ENCODE results near the gene OMA1.
"Not testable (repeated sequence)": the region's sequence is repeated elsewhere in the genome, so short reads cannot be mapped to it uniquely, and the experiment has no call there.

OMA1 gene

DNA sequence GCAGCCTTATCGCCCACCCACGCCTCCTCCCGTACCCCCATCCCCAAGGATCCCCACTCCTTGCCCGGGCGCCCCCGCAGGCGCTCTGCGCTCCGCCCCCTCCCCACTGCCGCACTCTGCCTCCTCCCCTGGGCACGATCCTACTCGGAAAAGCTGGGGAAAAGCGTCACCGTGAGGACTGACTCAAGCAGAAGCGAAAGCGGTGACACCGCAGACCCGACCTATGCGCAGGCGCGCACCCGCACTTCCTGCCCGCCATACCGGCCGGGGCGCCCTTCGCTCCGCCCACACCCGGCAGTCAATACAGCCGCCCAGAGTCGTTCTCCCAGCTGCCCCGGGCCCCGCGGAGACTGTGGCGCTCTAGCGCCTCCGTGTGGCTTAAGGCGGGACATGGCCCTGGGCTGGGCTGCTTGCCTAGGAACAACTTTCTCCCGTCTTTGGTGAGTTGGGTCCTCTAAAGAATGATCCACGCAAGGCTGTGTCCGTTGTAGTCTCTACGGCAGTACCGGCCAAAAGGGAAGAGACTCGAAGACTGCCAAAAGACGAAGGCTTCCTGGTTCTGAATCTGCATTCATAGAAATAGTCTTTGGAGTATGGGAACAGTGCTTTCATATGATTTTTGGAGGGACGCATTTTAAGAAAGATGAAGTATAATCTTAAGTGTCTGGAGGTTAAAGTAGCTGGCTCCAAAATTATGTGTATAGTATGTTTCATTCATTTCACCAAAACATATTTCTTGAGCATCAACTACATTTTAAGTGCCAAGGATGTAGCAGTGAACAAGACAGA, at the start of gene OMA1:
TSS of gene OMA1 (minus strand) at position 207 of the 789 bp plus-strand sequence. CDS start 7,432 bp downstream, outside the sequence.
- peak; percentile 96 to 97 (median 96) for DNase-seq (ENCODE audit: low read depth in 3 of 3)

- DNase-seq (ENCODE audit: low read depth in 3 of 3) = no peak
Measured at GRCh38 chr1:58594546-58594945, 48.0 kb upstream of the OMA1 start.

- no peak for DNase-seq (ENCODE audit: low read depth in 3 of 3)
Measured at GRCh38 chr1:58592522-58593134, 46.1 kb upstream of the OMA1 start.

DNA sequence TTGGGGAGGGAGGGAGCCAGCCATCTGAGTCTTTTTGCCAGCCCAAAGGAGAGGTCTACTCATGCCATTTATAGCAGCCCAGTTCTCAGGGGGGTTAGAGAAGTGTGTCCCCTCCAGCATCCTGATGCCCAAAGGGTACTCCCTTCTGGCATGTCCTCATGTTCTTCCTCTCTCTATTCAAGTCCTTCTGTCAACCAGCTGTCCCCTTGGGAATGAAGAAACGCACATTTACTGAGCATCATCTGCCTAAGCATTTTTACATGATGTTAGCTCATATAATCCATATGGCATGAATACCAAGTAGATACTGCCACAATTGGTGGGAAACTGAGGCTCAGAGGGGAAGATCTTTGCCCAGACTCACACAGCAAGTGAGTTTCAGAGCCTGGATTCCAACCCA, 45.3 kb upstream of the OMA1 start:
- no peak for DNase-seq (ENCODE audit: low read depth in 3 of 3)

GRCh38 chr1:58590019-58590418, 43.5 kb upstream of the OMA1 start:
- DNase-seq (ENCODE audit: low read depth in 3 of 3) = no peak

DNA sequence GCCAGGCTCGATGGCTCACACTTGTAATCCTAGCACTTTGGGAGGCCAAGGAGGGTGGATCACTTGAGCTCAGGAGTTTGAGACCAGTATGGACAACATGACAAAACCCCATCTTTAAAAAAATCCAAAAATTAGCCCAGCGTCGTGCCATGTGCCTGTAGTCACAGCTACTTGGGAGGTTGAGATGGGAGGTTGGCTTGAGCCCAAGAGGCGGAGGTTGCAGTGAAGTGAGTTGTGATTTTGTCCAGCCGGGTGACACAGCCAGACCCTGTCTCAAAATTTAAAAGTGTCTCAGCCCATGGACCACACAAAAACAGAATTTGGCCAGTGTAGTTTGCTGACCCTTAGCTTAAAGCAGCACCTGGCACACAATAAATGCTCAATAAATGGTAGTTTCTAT, 41.9 kb upstream of the OMA1 start:
- no peak for DNase-seq (ENCODE audit: low read depth in 3 of 3)

- no peak for DNase-seq (ENCODE audit: low read depth in 3 of 3)
Measured at GRCh38 chr1:58587667-58588066, 41.1 kb upstream of the OMA1 start.

- no peak for DNase-seq (ENCODE audit: low read depth in 3 of 3)
Measured at GRCh38 chr1:58586271-58586670, 39.7 kb upstream of the OMA1 start.

- no peak for DNase-seq (ENCODE audit: low read depth in 3 of 3)
Measured at GRCh38 chr1:58585581-58586151, 39.1 kb upstream of the OMA1 start.

GRCh38 chr1:58585166-58585565, 38.6 kb upstream of the OMA1 start:
- no peak for DNase-seq (ENCODE audit: low read depth in 3 of 3)

DNA sequence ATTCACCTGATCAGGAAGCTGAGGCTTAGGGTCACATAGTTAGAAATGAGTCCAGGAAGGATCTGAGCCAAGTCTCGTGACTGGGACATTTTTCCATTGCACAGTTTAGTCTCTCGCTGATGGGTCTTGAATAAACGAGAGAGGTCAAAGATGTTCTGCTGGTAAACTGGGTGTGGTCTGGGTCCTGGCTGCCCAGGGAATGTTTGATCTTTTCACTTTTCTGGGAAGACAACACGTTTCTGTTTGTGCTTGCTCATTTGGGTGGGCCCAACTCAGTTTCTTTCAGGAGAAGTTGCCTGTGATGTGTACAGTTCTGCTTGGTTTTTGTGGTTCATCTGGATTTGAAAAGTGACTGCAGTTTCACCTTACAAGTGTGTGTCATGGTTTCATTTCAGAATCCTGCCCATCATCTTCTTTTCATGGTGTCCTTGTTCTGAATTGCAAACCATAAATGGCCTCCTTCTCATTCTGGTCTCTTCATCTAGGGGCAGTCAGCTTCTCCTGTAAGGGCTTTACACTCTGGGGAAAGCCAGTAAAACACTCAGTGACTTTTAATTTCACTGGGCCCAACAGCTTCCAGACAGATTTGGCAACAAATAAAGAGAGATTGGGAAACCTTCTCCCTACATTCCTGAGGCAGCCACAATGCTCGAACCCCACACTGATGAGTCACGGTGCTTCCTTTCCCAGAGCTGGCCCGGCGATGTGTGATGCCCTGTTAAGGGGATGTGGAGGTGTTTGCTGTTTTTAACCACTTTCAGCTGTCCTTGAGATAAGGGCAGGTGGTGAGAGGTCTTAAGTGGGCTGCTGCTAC, 37.8 kb upstream of the OMA1 start:
- no peak for DNase-seq (ENCODE audit: low read depth in 3 of 3)

DNA sequence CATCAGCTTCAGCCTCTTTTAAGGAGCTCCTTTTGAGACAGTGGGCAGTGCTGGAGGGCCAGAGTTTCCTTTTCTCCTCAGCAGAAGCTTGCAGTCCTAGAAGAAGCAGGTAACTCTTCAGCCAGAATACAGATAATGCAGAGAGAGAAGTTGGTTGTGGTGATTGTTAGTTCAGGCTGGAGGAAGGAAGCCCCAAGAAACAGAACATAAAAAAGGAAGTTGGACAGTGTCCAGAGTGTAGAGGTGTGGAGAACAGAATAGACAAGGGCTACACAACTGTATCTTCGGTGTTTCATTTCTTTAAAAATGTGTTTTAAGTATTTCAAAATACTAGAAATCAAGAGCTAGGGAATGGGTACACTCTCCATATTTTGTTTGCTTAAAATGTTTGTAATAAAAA, 37.0 kb upstream of the OMA1 start:
- no peak for DNase-seq (ENCODE audit: low read depth in 3 of 3)

- not testable (repeated sequence) for DNase-seq (ENCODE audit: low read depth in 3 of 3)
Measured at GRCh38 chr1:58582143-58582542, 35.6 kb upstream of the OMA1 start.

DNA sequence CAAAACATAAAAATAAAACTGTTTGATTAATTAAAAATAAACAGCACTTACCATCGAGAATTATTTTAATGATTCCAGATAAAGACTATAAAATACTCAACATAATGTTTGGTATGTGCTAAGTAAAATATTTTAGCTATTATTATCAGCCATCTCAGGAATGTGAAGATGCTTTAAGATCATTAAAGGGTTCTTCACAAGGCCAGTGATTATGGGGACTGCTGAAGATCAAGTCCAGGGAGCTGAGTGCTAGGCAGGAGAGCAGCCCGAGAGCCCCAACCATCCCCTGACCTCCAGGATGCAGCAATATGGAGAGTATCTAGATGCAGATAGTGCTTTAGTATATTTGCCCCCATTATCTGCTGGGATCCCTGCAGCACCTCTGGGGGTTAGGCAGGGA, 35.1 kb upstream of the OMA1 start:
- DNase-seq (ENCODE audit: low read depth in 3 of 3) = no peak

DNA sequence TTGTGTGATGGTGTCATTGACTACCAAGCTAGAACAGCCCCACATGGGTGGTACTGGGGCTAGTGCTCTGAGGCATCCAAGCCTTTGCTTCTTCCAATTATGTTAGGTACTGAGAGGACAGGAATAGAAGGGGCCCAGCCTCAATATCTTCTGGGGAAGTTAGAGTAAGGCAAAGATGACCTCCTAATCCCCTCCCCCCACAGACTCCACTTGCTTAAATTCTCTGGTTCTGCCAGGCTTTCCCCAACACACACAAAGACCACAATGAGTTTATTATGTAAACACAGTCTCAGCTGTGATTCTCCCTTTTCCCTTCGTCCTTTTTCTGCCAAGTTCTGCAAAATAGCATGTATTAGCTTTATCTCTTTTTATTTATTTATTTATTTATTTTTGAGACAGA, 33.7 kb upstream of the OMA1 start:
- no peak for DNase-seq (ENCODE audit: low read depth in 3 of 3)

- no peak for DNase-seq (ENCODE audit: low read depth in 3 of 3)
Measured at GRCh38 chr1:58577654-58578030, 31.1 kb upstream of the OMA1 start.

DNA sequence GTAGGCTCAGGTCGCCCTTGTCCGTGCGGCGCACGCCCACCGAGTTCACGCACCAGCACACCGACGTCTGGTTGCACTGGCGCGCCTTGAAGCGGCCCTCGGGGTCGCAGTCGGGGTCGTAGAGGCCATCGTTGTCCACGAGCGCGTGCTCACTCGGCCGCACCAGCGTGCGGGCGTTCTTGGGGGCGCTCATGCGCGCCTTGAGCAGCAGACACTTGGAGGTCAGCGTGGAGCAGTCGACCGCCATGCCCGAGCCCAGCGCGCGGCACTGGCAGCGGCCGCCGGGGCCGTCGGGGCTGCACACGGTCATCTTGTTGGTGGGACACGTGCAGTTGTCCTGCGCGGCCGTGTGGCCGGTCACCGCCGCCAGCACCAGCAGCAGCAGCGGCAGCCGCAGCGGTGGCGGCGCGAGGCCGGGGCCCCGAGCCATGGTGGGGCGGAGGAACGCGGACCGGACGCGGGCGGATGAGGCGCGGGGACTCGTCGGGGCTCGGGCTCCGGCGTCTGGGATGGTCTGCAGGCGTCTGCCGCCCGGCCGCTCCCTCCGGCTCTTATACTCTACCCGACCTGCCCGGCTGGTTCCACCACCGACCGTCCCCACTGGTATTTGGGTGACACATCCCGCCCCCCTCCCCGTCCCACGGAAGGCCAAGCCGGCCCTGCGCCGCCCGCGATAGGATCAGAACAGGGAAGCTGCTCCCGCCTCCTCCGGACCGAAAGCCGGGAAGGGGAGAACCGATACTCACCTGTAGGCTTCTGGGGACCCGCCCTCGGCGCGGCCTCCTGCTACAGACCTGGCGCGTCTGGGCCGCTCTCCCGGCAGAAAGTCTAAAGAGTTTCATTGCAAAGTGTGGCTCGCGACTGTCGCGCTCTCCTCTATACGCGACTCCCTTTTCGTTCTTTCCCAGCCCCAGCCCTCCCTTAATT, 30.5 kb upstream of the OMA1 start, which contains the start of gene TACSTD2:
TSS of gene TACSTD2 (minus strand) at position 526 of the 927 bp plus-strand sequence. CDS start at position 430, 96 bp downstream.
- DNase-seq (ENCODE audit: low read depth in 3 of 3) = no peak

DNA sequence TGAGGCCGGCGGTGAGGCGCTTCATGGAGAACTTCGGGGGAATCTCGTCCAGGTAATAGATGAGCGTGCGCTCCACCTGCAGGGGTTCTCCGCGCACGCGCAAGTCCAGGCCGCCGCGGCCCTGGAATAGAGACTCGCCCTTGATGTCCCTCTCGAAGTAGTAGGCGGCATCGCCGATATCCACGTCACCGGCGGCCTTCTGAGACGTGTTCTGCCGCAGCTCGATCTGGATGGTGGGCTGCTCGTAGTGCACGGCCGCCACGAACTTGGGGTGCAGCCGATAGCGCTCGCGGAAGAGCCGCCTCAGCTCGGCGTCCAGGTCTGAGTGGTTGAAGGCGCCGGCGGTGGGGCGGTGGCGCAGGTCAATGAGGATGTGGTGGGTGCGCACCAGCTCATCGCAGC, 29.8 kb upstream of the OMA1 start:
- DNase-seq (ENCODE audit: low read depth in 3 of 3) = no peak

DNA sequence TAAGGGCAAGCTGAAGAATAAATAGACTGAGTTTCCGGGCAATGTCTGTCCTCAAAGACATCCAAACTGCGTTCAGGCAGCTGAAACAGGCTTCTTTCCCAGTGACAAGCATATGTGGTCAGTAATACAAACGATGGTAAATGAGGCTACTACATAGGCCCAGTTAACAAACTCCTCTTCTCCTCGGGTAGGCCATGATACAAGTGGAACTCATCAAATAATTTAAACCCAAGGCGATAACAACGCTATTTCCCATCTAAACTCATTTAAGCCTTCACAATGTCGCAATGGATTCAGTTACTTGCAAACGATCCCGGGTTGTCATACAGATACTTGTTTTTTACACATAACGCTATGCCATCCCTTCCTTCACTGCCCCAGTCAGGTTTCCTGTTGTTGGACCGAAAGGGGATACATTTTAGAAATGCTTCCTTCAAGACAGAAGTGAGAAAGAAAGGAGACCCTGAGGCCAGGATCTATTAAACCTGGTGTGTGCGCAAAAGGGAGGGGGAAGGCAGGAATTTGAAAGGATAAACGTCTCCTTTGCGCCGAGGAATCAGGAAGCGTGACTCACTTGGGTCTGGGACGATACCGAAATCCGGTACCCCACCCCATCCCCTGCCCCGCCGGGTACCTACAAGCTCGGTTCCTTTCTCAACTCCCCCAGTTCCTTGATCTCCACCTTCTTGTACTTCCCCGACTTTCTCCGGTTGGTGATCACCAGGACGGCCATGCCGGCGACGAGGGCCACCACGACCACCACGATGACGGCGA, 29.2 kb upstream of the OMA1 start:
- no peak for DNase-seq (ENCODE audit: low read depth in 3 of 3)

DNA sequence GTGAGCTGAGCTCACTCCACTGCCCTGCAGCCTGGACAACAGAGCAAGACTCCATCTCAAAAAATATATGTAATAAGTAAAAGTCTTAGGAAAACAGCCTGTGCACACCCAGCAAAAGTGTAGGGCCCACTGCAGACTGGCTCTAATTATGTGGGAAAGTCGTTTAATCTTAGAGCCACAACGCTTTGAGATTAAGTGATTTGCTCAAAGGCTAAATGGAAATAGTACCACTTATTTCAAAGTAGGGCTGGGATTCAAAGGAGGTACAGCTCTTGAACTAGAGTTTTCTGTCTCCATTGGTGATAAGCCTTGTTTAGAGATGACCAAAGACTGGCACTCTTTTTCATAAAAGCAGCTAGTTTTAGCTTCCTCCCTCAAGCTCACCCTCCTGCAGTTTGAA, 28.3 kb upstream of the OMA1 start:
- DNase-seq (ENCODE audit: low read depth in 3 of 3) = no peak
